Small intestine (tissue), 7 donors: ENCODE measurements around the gene ARRDC3. TPM values are rescaled to one million over a fixed set of nuclear protein-coding genes. Genes with fewer than 3 reads are reported as not detected.
"Not testable (repeated sequence)": the region's sequence is repeated elsewhere in the genome, so short reads cannot be mapped to it uniquely, and the experiment has no call there.

Experiments
- DNase-seq, 2 donors: peaks; one replicate each; pipeline versions ENCODE4 v3.0.0 to v3.0.0-alpha.2; 2013
- FAIRE-seq: peaks from 2 replicates; lab custom pipeline; 2012; peaks lifted over from hg19 to GRCh38; lab: Jason Lieb, UNC
- H3K27ac ChIP-seq, 3 donors: one replicate each; pipeline ENCODE4 v1.5.1; 2013; ENCODE audit warnings: low read length in 2 of 3, mild to moderate bottlenecking in 2 of 3, control low read depth in 1 of 3, inconsistent platforms in 1 of 3, low read depth in 1 of 3, moderate library complexity in 1 of 3
- H3K27me3 ChIP-seq, 3 donors: one replicate each; pipeline ENCODE4 v1.6.1; 2013; ENCODE audit warnings: low read length in 3 of 3, inconsistent platforms in 1 of 3; ENCODE audit not compliant: control insufficient read depth in 3 of 3, insufficient read depth in 3 of 3
- H3K36me3 ChIP-seq, 3 donors: one replicate each; pipeline ENCODE4 v1.6.1; 2013; ENCODE audit warnings: low read length in 3 of 3, inconsistent platforms in 1 of 3, low read depth in 1 of 3, mild to moderate bottlenecking in 1 of 3, moderate library complexity in 1 of 3; ENCODE audit not compliant: control insufficient read depth in 3 of 3, insufficient read depth in 2 of 3
- H3K4me1 ChIP-seq, 3 donors: one replicate each; pipeline ENCODE4 v1.6.1; 2013; ENCODE audit warnings: low read length in 2 of 3, inconsistent platforms in 1 of 3, low read depth in 1 of 3, mild to moderate bottlenecking in 1 of 3, moderate library complexity in 1 of 3; ENCODE audit not compliant: control insufficient read depth in 3 of 3, insufficient read depth in 2 of 3
- H3K4me3 ChIP-seq, 3 donors: one replicate each; pipeline ENCODE4 v1.5.1; 2013; ENCODE audit warnings: low read length in 3 of 3, control low read depth in 1 of 3, inconsistent platforms in 1 of 3, low read depth in 1 of 3, mild to moderate bottlenecking in 1 of 3, moderate library complexity in 1 of 3
- H3K9me3 ChIP-seq, 2 donors: one replicate each; pipeline ENCODE4 v1.6.1; 2013; ENCODE audit warnings: low read depth in 1 of 2, low read length in 1 of 2; ENCODE audit not compliant: control insufficient read depth in 2 of 2, insufficient read depth in 1 of 2
- WGBS, 3 donors: extraction: QIAGEN DNeasy Blood & Tissue Kit; methylation state at CpG; one replicate each; pipeline ENCODE4 v1.1.7; 2013; 5-methylcytosine and 5-hydroxymethylcytosine counted together
- polyA plus RNA-seq, 4 donors: library from polyadenylated mRNA; stranded (reverse) in 3 of 4; unstranded in 1 of 4; fragments of 200-250 nt in 3 of 4; fragments of 120-200 nt in 1 of 4; gene quantifications; one replicate each; pipeline versions ENCODE4 v1.2.1 to v1.2.3, GENCODE V29; 2013
- donor health status: healthy with polysubstance abuse.
- donor health status: control.
- donor health status: control.
- donor health status: Bipolar disorder and iron deficiency.
- donor health status: healthy.

ARRDC3 gene
- polyA plus RNA-seq, 4 donors, result 1.8 to 36.5 (median 7.5) TPM

- no peak overlapping the region for H3K27ac ChIP-seq
- WGBS, 3 donors, result 65 to 78% (median 73%) methylated on average over 4 of the region's 4 CpGs
- no peak for FAIRE-seq
Observed at GRCh38 chr5:91328743-91329142, 54.4 kb downstream of the ARRDC3 start.

GRCh38 chr5:91322981-91323380 lies 60.1 kb downstream of the ARRDC3 start:
- 82 to 94% (median 93%) methylated on average over 4 of the region's 4 CpGs for WGBS, 3 donors
- H3K9me3 ChIP-seq, H3K36me3 ChIP-seq, DNase-seq, H3K27ac ChIP-seq, FAIRE-seq, H3K4me3 ChIP-seq, H3K27me3 ChIP-seq, H3K4me1 ChIP-seq: not testable (repeated sequence)

More at GRCh38 chr5:91328743-91329142, 54.4 kb downstream of the ARRDC3 start:
- no peaks in the 10 kb centered on the region for H3K9me3 ChIP-seq
- no peaks in the 10 kb centered on the region for H3K27me3 ChIP-seq
- H3K36me3 ChIP-seq, result no peaks in the 10 kb centered on the region
- no peak for DNase-seq
- H3K4me3 ChIP-seq, result no peak overlapping the region
- H3K4me1 ChIP-seq, result no peaks in the 10 kb centered on the region

- H3K27ac ChIP-seq, result no peak overlapping the region
- H3K9me3 ChIP-seq, result no peaks in the 10 kb centered on the region
- DNase-seq (no peak), FAIRE-seq (no peak)
- no peak overlapping the region for H3K4me3 ChIP-seq
- no peaks in the 10 kb centered on the region for H3K27me3 ChIP-seq
- 76 to 92% (median 91%) methylated on average over 2 of the region's 2 CpGs for WGBS, 3 donors
- no peaks in the 10 kb centered on the region for H3K4me1 ChIP-seq
- H3K36me3 ChIP-seq, result no peaks in the 10 kb centered on the region
Observed at GRCh38 chr5:91319667-91320066, 63.5 kb downstream of the ARRDC3 start.

- H3K4me3 ChIP-seq, result no peak overlapping the region
- no peaks in the 10 kb centered on the region for H3K9me3 ChIP-seq
- WGBS, 3 donors, result 84 to 89% (median 88%) methylated on average over 9 of the region's 9 CpGs
- H3K27me3 ChIP-seq, result no peaks in the 10 kb centered on the region
- FAIRE-seq (no peak), DNase-seq (no peak)
- H3K36me3 ChIP-seq, result no peaks in the 10 kb centered on the region
- no peak overlapping the region for H3K27ac ChIP-seq
- no peaks in the 10 kb centered on the region for H3K4me1 ChIP-seq
Observed at GRCh38 chr5:91318724-91319123, 64.4 kb downstream of the ARRDC3 start.
